Measurements from ENCODE around the gene FMN1.
"Not testable (repeated sequence)": the region's sequence is repeated elsewhere in the genome, so short reads cannot be mapped to it uniquely, and the experiment has no call there.

Gene FMN1

GRCh38 chr15:32953533-32953910 lies 241.0 kb downstream of the FMN1 start:
- intact Hi-C loops (cut with DNase I; ENCODE audit: low total_unique reads): no loop called here
- Histone ChIP-seq H3K4me1 (peaks cover 0 to 11% (median 5%) of the 10 kb centered on the region in 4 donors), H3K27ac (no peak overlapping the region), H3K9me3 (no peaks in the 10 kb centered on the region), H3K36me3 (no peaks in the 10 kb centered on the region), H3K27me3 (no peaks in the 10 kb centered on the region), H3K4me3 (no peak overlapping the region)
- no peak for DNase-seq
- TF ChIP-seq CTCF (IDR thresholded peaks at IDR 0.05): no peak

- no peak overlapping the region for H3K27ac ChIP-seq
- H3K4me3 ChIP-seq: no peak overlapping the region
- no peaks in the 10 kb centered on the region for H3K9me3 ChIP-seq
- H3K27me3 ChIP-seq: no peaks in the 10 kb centered on the region
- peaks cover 0 to 11% (median 5%) of the 10 kb centered on the region in 4 donors for H3K4me1 ChIP-seq
- intact Hi-C loops (cut with DNase I; ENCODE audit: low total_unique reads): no loop called here
- DNase-seq: no peak
- no peak for TF ChIP-seq CTCF (IDR thresholded peaks at IDR 0.05)
- H3K36me3 ChIP-seq: no peaks in the 10 kb centered on the region
These were observed 241.5 kb downstream of the FMN1 start for GRCh38 chr15:32952901-32953532.

- Histone ChIP-seq H3K36me3 (no peaks in the 10 kb centered on the region), H3K4me1 (peaks cover 0 to 11% (median 5%) of the 10 kb centered on the region in 4 donors), H3K27ac (no peak overlapping the region), H3K9me3 (no peaks in the 10 kb centered on the region), H3K27me3 (no peaks in the 10 kb centered on the region), H3K4me3 (no peak overlapping the region)
- TF ChIP-seq CTCF (IDR thresholded peaks at IDR 0.05): no peak
- intact Hi-C loops (cut with DNase I; ENCODE audit: low total_unique reads): no loop called here
- DNase-seq: no peak
These were observed 242.6 kb downstream of the FMN1 start for GRCh38 chr15:32951736-32952464.

GRCh38 chr15:32950051-32950450 lies 244.5 kb downstream of the FMN1 start:
- DNase-seq; H3K36me3 ChIP-seq; H3K27ac ChIP-seq; H3K4me1 ChIP-seq; H3K9me3 ChIP-seq; intact Hi-C loops (cut with DNase I; ENCODE audit: low total_unique reads); H3K27me3 ChIP-seq; H3K4me3 ChIP-seq: not testable (repeated sequence)

- TF ChIP-seq CTCF (IDR thresholded peaks at IDR 0.05): no peak
- H3K9me3 ChIP-seq: no peaks in the 10 kb centered on the region
- intact Hi-C loops (cut with DNase I; ENCODE audit: low total_unique reads): loop anchor here (10.0 kb wide), 1 partner anchor 101 kb away; no protein-coding TSS in a partner anchor
These were observed 248.3 kb downstream of the FMN1 start for GRCh38 chr15:32946210-32946609.

GRCh38 chr15:32944431-32944830 lies 250.1 kb downstream of the FMN1 start:
- no peak overlapping the region for H3K4me3 ChIP-seq
- DNase-seq: no peak
- H3K36me3 ChIP-seq: no peaks in the 10 kb centered on the region
- TF ChIP-seq CTCF (IDR thresholded peaks at IDR 0.05): no peak
- intact Hi-C loops (cut with DNase I; ENCODE audit: low total_unique reads): loop anchor here (10.0 kb wide), 1 partner anchor 100 kb away; no protein-coding TSS in a partner anchor
- no peak overlapping the region for H3K27ac ChIP-seq
- no peaks in the 10 kb centered on the region for H3K27me3 ChIP-seq
- peaks cover 0 to 15% (median 11%) of the 10 kb centered on the region in 4 donors for H3K4me1 ChIP-seq
- no peaks in the 10 kb centered on the region for H3K9me3 ChIP-seq

More at GRCh38 chr15:32946210-32946609, 248.3 kb downstream of the FMN1 start:
- Histone ChIP-seq H3K36me3 (no peaks in the 10 kb centered on the region), H3K4me1 (peaks cover 0 to 15% (median 11%) of the 10 kb centered on the region in 4 donors), H3K27ac (no peak overlapping the region), H3K27me3 (no peaks in the 10 kb centered on the region), H3K4me3 (no peak overlapping the region)
- DNase-seq: no peak
